Stimulated activated CD4-positive, alpha-beta T cell treated with anti-CD3 and anti-CD28 coated beads, Interleukin-1b, Interleukin-23, amount 100 ng/mL, for 1 hour (primary cell): ENCODE measurements around the gene STX3.
"Not testable (repeated sequence)": the region's sequence is repeated elsewhere in the genome, so short reads cannot be mapped to it uniquely, and the experiment has no call there.

Experiments used
- DNase-seq, 2 donors: peaks; one replicate each; pipeline ENCODE4 v3.0.0-alpha.2; 2020; ENCODE audit warnings: low read depth in 2 of 2

The STX3 gene

GRCh38 chr11:59842316-59842715, 87.1 kb downstream of the STX3 start:
- no peak for DNase-seq

GRCh38 chr11:59845399-59845798, 90.2 kb downstream of the STX3 start, which contains the start of gene CBLIF:
Gene CBLIF, minus strand, starts transcription at chr11:59845499. Its CDS starts 46 bp downstream, at chr11:59845453.
- no peak for DNase-seq

- no peak for DNase-seq
These were observed 91.4 kb downstream of the STX3 start for GRCh38 chr11:59846556-59846955.

GRCh38 chr11:59847626-59848025, 92.5 kb downstream of the STX3 start:
- no peak for DNase-seq

- DNase-seq: not testable (repeated sequence)
These were observed 93.3 kb downstream of the STX3 start for GRCh38 chr11:59848439-59848838.

- DNase-seq: no peak
These were observed 94.0 kb downstream of the STX3 start for GRCh38 chr11:59849129-59849528.

- not testable (repeated sequence) for DNase-seq
These were observed 94.4 kb downstream of the STX3 start for GRCh38 chr11:59849551-59849950.

GRCh38 chr11:59851416-59851815, 96.2 kb downstream of the STX3 start:
- not testable (repeated sequence) for DNase-seq

- DNase-seq: no peak
These were observed 99.7 kb downstream of the STX3 start for GRCh38 chr11:59854871-59855270.
